Stimulated activated CD8-positive, alpha-beta memory T cell treated with anti-CD3 and anti-CD28 coated beads, Interleukin-15, amount 100 ng/mL, for 1 hour (primary cell): ENCODE data around the gene FASTK.

ENCODE experiments used
- DNase-seq: peaks from one replicate; pipeline ENCODE4 v3.0.0-alpha.2; 2020; ENCODE audit warnings: low read depth

The FASTK gene

GRCh38 chr7:151117565-151117964, 37.0 kb upstream of the FASTK start:
- no peak for DNase-seq

DNA sequence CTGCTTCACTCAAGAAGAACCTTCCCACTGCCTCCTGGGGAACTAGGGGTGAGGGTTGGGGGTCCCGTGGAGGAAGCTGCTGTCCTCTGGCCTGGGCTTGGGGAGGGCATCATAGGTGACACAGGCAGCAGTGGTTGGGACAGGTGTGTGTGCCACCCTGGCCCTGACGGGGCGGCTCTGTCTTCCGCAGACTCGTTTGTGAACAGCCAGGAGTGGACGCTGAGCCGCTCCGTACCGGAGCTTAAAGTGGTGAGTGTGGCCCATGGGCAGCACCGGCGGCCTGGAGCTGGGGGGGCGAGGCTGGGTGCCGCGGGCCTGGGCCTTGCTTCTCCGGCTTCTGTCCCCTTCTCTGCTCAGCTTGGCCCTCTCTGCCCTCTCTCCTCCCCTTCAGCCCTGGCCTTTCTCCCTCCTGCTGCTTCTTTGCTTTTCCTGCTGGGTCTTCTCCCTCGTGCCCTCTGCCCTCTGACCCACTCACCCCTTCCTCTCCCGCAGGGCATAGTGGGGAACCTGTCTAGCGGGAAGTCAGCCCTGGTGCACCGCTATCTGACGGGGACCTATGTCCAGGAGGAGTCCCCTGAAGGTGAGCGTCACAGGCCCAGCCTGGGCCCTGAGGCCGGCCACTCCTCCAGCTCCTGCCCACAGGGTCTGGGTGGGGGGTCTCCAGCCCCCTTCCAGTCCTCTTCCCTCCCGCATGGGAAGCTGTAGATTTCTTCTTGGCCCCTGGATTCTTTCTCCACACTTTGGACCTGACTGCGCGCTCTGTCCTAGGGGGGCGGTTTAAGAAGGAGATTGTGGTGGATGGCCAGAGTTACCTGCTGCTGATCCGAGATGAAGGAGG, 36.2 kb upstream of the FASTK start:
- no peak for DNase-seq

GRCh38 chr7:151115836-151116418, 35.3 kb upstream of the FASTK start:
- no peak for DNase-seq

DNA sequence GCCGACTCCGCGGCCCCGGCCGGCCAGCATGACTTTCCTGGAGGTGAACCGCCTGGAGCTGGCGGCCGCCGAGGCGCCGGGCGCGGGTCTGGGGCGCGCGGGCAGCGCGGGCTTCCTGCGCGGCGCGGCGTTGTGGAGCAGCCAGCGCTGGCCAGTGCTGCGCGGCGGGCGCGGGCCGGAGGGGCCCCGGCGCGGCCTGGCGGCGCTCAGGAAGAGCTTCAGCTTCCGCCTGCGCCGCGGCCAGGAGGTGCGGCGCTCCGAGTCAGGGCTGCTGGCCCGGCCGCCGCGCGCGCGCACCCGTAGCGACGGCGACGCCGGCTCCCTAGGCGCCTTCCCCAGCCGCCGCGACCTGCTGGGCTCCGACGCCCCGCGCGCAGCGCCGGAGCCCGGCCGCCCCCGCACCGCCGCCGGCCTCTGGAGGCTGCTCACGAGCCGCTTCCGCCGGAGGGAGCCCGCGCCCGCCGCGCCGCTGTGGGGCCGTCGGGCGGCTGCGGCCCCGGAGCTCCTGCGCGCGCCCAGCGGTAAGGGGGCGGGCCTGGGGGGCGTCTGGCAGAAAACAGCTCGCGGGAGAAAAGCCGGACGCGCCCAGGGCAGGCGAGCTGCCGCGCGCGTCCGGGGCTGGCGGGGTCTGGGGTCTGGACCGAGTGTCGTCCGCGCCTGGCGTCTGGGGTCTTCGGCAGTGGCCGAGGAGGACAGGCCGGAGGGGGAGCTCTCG, 34.7 kb upstream of the FASTK start:
- DNase-seq, result no peak

GRCh38 chr7:151114151-151115090, 33.8 kb upstream of the FASTK start:
- DNase-seq, result no peak

DNA sequence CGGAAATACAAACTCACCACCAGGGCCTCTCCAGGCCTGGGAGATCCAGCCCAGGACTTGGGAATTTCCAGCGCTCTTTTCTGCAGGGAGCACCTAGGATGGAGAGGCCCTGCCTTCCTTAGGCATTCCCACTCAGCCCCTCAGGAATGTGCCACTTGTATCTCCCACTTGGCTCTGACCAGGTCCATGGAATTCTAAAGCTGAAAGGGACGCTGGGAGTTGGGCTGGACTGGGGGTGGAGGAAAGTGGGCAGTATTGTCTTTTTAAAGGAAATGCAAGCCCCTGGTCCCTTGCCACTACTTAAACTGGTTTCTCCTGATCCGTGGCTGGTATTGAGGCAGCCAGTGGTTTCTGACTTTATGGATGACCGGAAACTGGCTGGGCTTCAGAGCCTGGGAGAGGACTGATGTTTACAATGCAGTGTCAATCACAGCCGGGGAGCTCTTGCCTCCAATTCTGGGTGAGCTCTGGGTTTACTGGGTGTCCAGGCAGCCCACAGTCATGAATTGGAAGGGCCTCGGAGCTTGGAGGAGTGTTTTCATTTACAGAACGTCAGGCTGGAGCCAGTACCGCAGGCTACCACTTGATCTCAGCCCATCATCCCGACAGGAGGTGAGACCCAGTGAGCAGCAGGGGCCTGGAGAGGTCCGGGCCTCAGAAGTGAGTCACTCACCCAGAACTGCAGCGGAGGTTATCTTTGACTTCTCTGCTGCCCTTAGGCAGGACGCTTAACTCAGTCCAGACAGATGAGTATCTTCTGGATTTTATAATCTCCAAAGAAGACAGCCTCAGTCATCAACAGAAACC, 32.9 kb upstream of the FASTK start:
- DNase-seq, result no peak

GRCh38 chr7:151110941-151111645, 30.5 kb upstream of the FASTK start:
- DNase-seq, result peak; percentile 59

GRCh38 chr7:151110236-151110940, 29.8 kb upstream of the FASTK start:
- no peak for DNase-seq

GRCh38 chr7:151109094-151110048, 28.8 kb upstream of the FASTK start:
- no peak for DNase-seq

GRCh38 chr7:151107882-151108281, 27.3 kb upstream of the FASTK start:
- no peak for DNase-seq

DNA sequence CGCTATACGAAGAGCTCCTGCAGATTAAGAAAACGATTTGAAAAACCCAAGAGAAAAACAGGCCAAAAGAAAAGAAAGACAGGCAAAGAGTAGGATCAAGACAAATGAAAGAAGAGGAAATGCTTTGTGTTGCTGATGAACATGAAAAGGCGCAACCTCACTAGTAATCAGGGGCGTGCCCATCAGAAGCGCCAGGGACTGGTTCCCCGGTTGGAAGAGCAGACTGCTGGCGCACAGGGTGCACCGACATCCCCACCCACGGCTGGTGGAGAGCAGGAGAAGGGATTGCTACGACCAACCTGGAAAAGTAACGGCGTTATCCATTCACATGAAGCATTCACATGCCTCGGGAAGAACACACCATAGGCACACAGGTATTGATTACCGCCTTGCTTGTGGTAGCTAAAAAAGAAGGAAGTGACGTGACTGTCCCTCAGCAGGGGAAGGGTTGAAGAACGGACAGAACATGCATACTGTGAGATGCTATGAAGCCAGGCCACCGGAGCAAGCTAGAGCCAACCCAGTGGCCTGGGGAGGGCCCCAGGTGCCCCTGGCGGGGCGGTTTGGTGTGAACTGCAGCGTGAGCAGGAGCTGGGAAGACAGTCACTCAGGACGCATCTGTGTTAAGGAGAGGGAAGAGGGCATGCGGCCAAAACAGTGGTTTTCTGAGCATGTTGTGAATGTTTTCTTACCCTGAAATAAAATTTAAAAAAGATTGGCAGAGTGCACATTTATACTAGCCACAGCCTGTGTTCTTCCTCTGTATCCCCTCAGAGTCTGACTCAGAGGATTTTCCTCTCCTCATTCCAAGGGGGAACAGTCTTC, 24.0 kb upstream of the FASTK start:
- DNase-seq, result no peak

- no peak for DNase-seq
These were observed 23.4 kb upstream of the FASTK start for GRCh38 chr7:151103973-151104372.

DNA sequence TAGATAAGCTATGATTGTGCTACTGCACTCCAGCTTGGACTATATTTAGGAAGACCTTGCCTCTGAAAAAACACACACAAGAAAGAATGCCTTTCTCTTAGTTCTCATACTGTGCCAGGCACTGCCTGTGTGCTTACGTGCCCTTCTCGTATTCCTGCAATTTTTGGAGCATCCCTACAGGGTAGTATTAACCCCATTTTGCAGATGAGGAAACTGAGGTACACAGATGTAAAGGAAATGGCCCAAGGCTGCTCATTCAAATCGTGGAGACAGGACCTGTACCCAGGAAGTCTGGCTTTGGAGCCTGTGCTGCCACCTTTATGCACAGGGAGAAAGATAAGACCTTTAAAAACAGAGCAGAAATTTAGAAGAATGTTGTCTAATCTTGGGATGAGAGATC, 22.4 kb upstream of the FASTK start:
- DNase-seq, result no peak

DNA sequence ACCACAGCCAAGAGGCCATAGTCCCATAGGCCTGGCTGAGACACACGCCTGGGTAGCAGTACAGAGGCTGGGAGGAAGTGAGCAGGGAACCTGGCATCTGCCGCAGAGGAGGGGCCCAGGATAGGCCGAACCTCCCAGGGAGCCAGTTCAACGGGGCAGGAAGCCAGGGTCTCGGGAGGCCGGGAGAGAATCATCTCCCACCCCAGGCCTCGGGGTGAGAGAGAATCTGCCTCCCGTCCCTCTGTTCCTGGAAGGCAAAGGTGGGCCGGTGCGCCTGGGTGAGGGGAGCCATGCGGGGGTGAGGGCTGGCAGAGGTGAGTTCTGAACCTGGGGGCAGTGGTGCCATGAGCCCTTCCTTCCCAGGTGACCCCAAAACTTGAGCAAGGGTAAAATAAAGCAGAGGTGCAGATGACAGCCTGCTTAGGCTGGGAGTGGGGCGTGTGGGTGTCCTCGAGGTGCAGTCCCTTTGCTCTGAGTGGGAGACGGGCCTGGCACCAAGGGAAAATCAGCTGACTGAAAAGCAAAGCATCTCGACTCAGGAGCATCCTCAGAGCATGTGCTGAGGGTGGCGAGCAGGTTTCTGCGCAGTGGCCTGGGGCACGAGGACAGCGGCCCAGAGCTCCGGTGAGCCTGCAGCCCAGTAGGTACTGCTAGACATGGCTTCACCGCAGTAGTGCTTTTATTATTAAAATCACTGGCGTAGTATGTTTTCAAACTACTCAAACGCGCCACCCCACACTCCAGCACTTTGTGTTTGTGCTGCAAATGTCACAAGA, 21.2 kb upstream of the FASTK start:
- DNase-seq, result no peak

GRCh38 chr7:151100921-151101320, 20.3 kb upstream of the FASTK start:
- no peak for DNase-seq

- no peak for DNase-seq
These were observed 19.0 kb upstream of the FASTK start for GRCh38 chr7:151099486-151100211.
